ENCODE data around the gene FOCAD.

DNA sequence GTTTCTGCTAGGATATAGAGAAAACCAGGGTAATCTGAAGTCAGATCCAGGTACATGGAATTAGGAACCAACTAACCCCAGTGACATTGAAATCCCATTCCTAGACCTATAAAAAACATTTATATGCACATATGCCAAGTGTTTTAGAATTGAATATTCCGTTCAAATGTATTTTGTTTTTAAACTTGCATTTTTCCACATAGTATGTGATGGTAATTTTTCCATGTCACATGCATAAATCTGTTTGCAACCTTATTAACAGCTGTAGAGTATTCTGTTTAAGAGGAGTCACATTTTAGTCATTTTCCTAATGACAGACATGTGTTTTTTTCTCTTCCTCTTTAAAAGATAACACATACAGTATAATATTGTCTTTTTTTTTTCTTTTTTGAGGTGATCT is 50.2 kb downstream of the FOCAD start:
- TF ChIP-seq CTCF (IDR thresholded peaks at IDR 0.05), result no peak
- TF ChIP-seq POLR2A (IDR thresholded peaks at IDR 0.05), result no peak
